ENCODE data around the gene RBFOX2.

RBFOX2 gene

GRCh38 chr22:35899736-35900135 lies 128.9 kb downstream of the RBFOX2 start:
- DNase-seq (ENCODE audit: low read depth in 2 of 2) = no peak

- no peak for DNase-seq (ENCODE audit: low read depth in 2 of 2)
These were observed 132.4 kb downstream of the RBFOX2 start for GRCh38 chr22:35896111-35896705.

GRCh38 chr22:35894937-35895708 lies 133.5 kb downstream of the RBFOX2 start:
- no peak for DNase-seq (ENCODE audit: low read depth in 2 of 2)

- no peak for DNase-seq (ENCODE audit: low read depth in 2 of 2)
These were observed 134.2 kb downstream of the RBFOX2 start for GRCh38 chr22:35894464-35894878.

GRCh38 chr22:35893698-35894097 lies 134.9 kb downstream of the RBFOX2 start:
- no peak for DNase-seq (ENCODE audit: low read depth in 2 of 2)

GRCh38 chr22:35892192-35892591 lies 136.4 kb downstream of the RBFOX2 start:
- no peak for DNase-seq (ENCODE audit: low read depth in 2 of 2)

- no peak for DNase-seq (ENCODE audit: low read depth in 2 of 2)
These were observed 137.2 kb downstream of the RBFOX2 start for GRCh38 chr22:35891442-35891841.

- no peak for DNase-seq (ENCODE audit: low read depth in 2 of 2)
These were observed 139.6 kb downstream of the RBFOX2 start for GRCh38 chr22:35889071-35889470.

GRCh38 chr22:35888181-35888870 lies 140.3 kb downstream of the RBFOX2 start:
- no peak for DNase-seq (ENCODE audit: low read depth in 2 of 2)

- no peak for DNase-seq (ENCODE audit: low read depth in 2 of 2)
These were observed 141.2 kb downstream of the RBFOX2 start for GRCh38 chr22:35887296-35887875.

- DNase-seq (ENCODE audit: low read depth in 2 of 2) = no peak
These were observed 142.3 kb downstream of the RBFOX2 start for GRCh38 chr22:35886309-35886708.

GRCh38 chr22:35884529-35884928 lies 144.1 kb downstream of the RBFOX2 start:
- no peak for DNase-seq (ENCODE audit: low read depth in 2 of 2)

- no peak for DNase-seq (ENCODE audit: low read depth in 2 of 2)
These were observed 145.5 kb downstream of the RBFOX2 start for GRCh38 chr22:35883031-35883620.

GRCh38 chr22:35882211-35883030 lies 146.2 kb downstream of the RBFOX2 start:
- DNase-seq (ENCODE audit: low read depth in 2 of 2) = no peak

- no peak for DNase-seq (ENCODE audit: low read depth in 2 of 2)
These were observed 149.3 kb downstream of the RBFOX2 start for GRCh38 chr22:35879351-35879750.

- DNase-seq (ENCODE audit: low read depth in 2 of 2) = no peak
These were observed 155.2 kb downstream of the RBFOX2 start for GRCh38 chr22:35873426-35873825.

GRCh38 chr22:35872451-35872850 lies 156.2 kb downstream of the RBFOX2 start:
- no peak for DNase-seq (ENCODE audit: low read depth in 2 of 2)

GRCh38 chr22:35870517-35871293 lies 157.9 kb downstream of the RBFOX2 start:
- DNase-seq (ENCODE audit: low read depth in 2 of 2) = no peak

- DNase-seq (ENCODE audit: low read depth in 2 of 2) = no peak
These were observed 159.7 kb downstream of the RBFOX2 start for GRCh38 chr22:35868938-35869337.

- no peak for DNase-seq (ENCODE audit: low read depth in 2 of 2)
These were observed 162.0 kb downstream of the RBFOX2 start for GRCh38 chr22:35866651-35867050.

All from stimulated activated CD8-positive, alpha-beta memory T cell treated with anti-CD3 and anti-CD28 coated beads, Interleukin-7, amount 100 ng/mL, for 1 hour (primary cell).